ENCODE measurements around the gene CHCHD6. TPM values are rescaled to one million over a fixed set of nuclear protein-coding genes. Genes with fewer than 3 reads are reported as not detected.

CHCHD6 gene
- total RNA-seq, 2 donors from 2014 or later, result 7.8 to 7.9 TPM

DNA sequence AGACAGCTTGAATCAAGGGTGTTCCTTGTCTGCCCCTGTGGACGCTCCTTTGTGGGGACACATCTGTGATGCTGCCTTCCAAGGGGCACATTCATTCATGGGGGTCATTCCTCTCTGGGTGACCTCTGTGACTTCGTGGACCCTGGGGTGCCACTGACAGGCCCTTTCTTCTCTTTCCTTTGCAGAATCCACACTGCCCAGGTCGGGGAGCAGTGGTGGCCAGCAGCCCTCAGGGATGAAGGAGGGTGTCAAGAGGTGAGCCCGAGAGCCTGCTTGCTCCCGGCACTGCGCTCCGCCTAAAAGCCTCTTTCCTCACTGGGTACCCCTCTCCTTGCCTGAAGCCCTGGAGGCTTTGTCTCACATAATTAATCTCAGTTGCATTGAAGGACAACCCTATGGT lies 26.3 kb downstream of the CHCHD6 start:
- ATAC-seq (no peak), DNase-seq (no peak)
- intact Hi-C loops (cut with DNase I), result no loop called here

DNA sequence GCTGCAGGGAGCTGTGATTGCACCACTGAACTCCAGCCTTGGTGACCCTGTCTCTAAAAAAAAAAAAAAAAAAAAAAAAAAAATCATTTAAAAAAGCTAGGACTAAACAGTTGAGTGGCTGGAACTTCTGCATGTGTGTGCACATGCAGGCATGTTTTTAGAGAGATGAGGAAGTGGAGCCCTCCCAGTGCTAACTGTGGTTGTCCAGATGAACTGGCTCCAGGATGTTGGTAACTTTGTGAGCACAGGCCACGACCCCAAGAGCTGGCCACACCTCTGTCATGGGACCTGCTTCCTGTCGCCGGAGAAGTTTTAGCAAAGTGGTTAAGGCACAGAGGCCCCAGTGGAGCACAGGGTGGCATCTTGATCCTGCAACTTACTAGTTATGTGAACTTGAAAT lies 27.0 kb downstream of the CHCHD6 start:
- ATAC-seq (no peak), DNase-seq (no peak)
- intact Hi-C loops (cut with DNase I), result no loop called here

DNA sequence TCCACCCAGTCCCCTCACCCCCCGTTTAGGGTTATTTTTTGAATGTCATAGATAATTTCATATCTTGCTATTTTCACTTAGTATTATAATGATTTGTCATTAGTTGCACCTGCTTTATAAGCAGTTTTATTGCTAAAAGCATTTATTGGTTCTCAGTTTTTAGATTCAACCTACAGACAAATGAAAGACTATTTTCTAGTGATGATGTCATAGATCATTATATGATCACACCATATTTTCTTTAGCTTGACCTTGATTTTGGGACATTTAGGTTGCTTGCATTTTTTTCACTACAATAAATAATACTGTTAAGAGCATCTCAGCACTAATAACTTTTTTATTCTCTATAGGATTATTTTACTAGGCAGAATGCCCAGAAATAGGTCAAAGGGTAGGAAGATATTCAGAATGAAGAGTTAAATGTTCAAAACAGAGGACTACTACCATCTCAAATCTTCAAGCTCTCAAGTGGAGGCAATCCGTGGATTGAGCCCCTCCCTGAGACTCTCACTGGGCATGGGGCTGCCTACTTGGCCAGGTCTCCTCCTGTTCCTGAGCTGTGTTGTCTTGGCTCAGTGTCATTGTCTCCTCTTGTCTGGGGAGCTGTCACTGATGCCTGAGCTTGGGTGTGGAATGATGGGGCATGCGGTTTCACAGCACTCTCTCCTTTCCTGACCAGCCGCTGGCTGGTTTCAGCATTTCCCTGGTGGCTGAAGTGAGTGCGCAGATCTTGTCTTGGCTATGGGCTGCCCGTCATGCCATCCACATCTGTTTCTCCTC lies 28.4 kb downstream of the CHCHD6 start:
- intact Hi-C loops (cut with DNase I), result no loop called here
- DNase-seq (no peak), ATAC-seq (peak; percentile 87 to 94)

DNA sequence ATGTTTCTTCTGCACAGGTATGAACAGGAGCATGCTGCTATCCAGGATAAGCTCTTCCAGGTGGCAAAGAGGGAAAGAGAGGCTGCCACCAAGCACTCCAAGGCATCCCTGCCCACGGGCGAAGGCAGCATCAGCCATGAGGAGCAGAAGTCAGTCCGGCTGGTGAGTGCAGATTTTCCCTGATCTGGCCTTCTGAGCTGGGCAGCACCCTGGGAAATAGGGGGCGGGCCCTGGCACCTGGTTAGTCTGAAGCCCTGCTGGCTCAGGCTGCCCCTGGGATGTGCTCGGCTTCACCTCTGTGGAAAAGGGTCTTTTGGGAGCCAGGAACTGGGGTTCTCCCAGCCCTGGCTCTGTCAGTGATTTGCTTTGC lies 29.0 kb downstream of the CHCHD6 start:
- DNase-seq (no peak), ATAC-seq (peak in 1 of 2 donors; percentile 13)
- intact Hi-C loops (cut with DNase I), result no loop called here

DNA sequence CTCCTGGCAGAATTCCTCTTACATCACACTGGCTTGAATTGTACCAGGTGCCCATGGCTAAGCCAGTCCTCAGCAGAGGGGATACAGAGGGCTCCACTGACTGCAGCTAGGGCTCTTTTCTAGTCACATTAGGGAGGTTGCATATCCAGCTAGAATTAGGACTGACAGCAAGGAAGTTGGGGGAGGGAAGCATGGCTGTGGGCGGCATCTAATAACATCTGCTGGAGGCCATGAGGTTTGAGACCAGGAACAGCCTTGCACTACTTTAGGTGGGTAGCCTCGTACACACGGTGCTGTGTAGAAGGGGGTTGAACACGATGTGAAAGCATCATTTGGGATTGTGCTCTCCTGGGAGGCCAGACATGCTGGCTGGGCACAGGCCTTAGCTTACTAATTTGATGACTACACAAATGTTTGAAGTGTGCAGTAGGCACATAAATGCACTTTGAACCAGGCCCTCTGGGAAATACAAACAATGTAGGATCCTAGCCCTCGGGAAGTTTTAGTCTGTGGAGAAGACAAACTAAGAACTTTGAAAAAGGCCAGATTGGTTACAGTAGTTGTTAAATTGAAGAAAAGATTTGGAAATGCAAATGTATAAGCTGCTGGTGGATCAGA lies 30.2 kb downstream of the CHCHD6 start:
- no peak for DNase-seq
- intact Hi-C loops (cut with DNase I), result no loop called here
- no peak for ATAC-seq

DNA sequence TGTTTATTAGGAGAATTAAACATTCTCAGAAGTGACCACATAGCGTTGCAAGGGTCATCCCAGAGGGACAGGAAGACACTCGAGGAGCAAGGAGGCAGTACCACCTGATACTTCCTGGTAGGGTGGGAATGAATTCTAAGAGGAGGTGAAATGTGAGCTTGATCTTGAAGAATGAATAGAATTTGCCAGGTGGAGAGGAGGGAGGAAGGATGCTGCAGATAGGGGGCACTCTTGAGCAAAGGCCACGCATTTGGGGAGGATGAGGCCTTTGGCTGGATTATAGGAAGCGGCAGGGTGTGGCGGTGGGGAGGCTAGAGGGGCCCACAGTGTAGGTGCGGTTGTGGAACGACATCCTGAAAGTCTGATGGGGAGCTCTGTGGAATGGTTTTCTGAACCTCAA lies 33.5 kb downstream of the CHCHD6 start:
- DNase-seq, result no peak
- ATAC-seq, result no peak
- intact Hi-C loops (cut with DNase I), result no loop called here

DNA sequence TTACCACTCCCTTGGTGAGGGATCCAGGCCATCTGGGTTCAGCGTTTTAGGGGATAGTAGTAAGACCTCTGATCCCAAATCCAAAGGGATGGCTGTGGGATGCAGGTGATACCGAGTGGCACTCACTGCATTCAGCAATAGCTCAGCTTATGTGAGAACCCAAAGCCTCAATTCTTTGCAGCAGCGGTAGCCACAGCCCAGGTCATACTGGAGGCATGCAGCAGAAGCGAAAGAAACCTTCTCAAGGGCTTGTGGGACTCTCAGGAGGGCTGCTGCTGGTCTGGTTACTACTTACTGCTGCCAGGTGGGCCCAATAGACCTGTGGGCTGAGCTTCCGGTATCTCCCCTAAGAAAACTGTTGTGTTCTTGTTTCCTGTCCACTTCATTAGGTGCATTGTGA lies 38.0 kb downstream of the CHCHD6 start:
- no peak for DNase-seq
- no peak for ATAC-seq
- intact Hi-C loops (cut with DNase I), result no loop called here

DNA sequence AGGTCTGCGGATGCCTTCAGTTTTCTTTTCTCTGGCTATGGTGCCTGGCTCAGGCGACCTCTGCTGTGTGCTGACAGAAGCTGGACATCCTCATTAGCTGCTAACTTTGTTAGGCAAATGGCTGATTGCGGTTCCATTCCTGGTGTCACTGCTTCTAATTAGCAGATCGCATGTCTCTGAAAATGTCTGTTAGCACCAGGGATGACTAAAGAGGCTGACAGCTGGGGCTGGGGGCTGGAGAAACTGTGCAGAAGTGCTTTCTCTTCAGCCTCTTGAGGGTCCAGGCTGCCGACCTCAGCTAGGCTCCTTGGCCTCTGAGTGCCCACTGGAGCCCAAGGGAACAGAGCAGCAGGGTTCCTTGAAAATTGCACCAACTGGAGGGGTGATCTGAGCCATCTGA lies 39.3 kb downstream of the CHCHD6 start:
- intact Hi-C loops (cut with DNase I), result no loop called here

DNA sequence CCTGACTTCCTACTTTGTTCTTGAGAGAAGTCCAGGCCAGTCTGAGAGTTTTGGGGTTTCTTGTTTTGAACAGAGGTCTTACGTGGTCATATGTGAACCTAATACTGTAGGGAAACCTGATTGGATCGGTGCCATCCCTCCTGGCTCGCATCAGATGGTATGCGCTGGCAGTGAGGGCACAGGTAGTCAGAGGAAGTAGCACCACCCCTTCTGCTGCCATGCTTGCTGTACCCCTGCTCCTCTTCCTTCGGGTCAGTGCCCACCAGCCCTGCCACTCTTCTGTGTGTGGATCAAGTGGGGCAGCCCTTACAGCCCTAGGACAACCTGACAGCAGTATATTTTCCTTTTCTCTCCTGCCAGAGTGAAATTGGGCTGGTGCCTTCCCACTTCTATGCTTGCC lies 39.7 kb downstream of the CHCHD6 start:
- intact Hi-C loops (cut with DNase I), result no loop called here
- DNase-seq (no peak), ATAC-seq (no peak)

More for the DNA sequence above, 39.3 kb downstream of the CHCHD6 start:
- no peak for ATAC-seq
- DNase-seq, result no peak

DNA sequence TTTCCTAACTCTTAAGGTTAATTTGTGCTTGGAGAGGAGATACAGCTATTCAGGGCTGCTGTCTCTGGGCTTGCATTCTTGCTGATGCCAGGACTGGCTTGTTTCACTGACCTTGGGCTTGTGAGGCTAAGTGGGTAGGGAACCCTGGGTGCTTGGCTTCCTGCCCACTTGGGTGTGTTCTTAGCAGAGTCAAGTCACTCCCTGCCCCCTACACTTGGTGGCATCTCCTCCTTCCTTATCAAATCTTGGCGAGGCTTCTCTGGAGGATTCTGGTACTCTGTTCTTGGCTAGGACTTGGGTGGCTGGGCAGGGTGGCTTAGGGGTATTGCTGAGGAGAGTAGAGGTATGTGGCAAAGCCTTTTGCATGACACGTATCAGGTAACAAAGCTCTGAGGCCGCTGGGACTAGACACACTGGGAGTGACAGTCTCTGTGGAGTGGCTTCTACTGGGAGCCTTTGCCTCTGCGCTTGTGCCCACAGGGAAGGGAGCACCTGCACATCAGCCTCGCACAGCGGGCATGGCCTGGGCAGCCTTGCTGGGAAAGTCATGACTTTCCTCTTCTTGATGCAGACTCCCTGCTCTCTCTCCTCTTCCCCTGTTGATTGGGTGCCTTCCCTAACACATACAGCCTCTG lies 41.8 kb downstream of the CHCHD6 start:
- intact Hi-C loops (cut with DNase I), result no loop called here
- peak; percentile 64 to 78 for ATAC-seq
- peak; percentile 51 for DNase-seq

DNA sequence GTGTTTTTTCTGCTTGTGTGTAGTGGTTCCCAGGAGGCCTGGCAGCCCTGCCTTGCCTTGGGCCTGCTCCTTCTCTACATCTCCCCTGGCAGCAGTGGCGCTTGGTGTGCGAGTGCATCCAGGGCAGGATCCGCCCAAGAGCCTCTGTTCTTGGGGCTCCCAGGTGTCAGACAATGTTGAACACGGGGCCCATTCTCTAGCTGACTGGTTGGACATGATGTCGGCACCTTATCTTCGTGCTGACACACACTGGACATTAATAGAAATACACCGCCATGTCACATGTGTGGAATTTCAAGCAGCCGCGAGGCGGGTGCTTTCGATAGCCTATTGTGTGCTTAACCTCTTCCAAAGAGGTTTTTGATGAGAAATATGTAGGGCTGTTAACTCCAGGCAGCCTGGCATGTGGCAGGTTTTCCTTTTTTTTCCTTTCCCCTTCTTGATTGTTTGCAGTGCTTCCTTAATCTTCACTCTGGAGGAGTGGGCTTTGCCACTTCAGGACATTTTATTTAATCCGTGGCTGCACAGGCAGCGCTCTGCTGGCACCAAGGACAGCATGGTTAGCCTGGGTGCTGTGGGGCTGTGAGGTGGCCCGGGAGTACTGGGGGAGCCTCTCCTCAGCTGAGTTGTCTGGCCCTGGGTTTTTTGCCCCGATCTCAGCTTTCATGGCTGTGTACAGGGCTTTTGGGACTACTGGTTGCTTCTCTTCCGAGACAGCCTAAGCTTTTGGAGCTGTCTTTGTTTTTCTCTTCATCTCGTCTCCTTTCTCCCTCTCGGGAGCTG lies 42.5 kb downstream of the CHCHD6 start:
- intact Hi-C loops (cut with DNase I), result no loop called here
- ATAC-seq (peak; percentile 85 to 86), DNase-seq (peak; percentile 60)

DNA sequence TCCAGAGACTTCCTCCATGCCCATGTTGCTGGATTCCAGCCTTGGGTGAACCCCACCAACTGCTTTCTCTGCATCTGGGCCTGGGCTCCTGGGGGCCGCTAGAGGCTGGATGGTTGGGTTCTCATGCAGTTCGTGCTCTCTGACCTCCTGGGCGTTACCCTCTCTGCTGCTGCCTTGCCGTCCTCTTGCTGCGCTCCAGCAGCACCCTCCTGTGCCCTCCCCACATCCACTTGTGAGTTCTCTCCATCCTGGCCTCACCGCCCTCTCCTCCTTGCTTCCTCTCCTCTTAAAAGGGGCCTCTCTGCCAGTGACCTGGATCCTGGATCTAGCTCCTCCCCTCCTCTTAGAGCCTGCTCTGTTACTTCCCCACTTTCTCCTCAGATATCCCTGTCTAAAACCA lies 43.7 kb downstream of the CHCHD6 start:
- DNase-seq (no peak), ATAC-seq (no peak)
- intact Hi-C loops (cut with DNase I), result no loop called here

DNA sequence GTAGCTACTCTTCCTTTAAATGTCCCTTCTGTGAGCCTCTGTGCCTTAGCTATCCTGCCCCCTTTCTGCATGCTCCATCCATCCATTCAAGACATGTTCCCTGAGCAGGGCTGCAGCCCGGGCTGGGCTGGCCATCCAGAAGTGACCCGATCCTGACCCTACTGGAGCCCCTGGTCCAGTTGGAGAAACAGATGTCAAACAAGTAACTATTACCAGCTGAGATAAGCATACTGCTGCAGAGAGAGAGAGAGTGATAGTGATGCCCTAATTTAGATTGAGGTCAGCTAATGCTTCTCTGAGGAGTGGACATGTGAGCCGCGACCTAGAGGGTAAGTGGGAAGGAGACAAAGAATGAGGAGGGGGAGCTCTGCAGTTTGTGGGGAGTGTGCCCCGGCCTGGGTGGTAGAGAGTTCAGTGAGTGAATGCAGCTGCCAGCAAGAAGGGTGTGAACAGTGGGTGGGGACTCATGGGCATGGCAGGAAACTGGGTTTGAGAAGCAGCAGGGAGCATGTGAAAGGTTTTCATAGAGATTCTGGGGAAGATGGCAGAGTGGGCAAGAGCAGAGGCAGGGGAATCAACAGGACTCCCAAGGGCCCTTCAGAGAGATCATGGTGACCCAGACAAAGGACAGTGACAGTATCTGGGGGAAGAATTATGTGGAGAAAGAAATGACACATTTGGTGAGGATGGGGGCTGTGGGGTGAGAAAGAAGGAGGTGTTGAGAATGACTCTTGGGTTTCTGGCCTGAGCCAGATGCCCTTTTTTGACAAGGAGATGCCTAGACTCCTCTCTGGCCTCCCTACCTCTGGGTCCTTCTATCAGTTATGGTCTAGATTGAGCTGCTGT lies 44.9 kb downstream of the CHCHD6 start:
- no peak for ATAC-seq
- intact Hi-C loops (cut with DNase I), result no loop called here
- no peak for DNase-seq

DNA sequence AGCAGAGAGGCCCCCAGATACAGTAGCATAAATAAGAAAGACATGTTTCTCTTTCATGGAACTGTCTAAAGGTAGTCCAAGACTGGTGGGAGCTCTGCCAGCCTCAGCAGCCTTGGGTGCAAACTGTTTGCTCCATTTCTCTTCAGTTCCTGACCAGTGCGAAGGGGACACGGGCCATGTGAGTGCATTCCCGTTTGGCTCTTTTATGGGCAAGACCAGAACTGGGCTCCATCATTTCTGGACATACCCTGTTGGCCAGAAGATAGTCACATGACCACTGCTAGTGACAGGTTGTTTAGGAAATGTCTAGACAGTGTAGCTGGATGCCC lies 45.5 kb downstream of the CHCHD6 start:
- intact Hi-C loops (cut with DNase I), result no loop called here
- ATAC-seq (no peak), DNase-seq (no peak)

DNA sequence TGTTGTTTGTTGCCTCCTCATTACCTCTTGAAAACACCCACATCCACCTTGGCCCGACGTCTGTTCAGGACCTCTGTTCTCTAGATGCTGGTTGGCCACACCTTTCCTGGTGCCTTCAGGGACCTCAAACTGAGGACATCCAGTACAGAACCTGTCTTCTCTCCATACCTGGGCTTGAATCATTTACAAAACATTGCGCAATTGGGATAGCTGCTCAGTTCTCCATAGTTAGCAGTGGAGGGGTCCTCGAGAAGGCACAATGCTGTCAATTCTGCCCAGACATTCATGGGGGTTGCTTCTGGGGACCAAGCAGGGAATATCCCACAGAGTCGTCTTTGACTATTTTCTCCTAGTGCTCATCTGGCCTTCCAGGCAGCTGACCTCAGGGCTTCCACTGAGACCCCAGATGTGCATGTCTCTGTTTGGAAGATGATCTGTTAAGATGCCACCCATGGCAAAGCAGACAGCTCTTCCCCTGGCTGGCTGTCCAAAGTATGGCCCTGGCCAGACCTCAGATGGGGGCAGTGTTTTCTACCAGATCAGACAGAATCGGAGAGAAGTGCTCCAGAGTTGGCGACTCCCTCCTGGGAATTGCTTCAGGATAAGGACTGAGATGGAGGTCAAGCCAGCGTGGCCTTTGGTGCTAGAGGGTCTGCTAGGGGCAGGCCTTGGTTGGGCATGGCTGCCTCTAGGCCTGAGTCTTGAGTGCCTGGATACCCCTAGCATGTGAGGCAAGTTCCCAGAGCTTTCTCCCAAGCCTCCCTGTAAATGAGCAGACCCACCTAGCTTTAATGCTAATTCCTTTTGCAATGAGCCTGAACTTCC lies 46.1 kb downstream of the CHCHD6 start:
- ATAC-seq (no peak), DNase-seq (no peak)
- intact Hi-C loops (cut with DNase I), result loop anchor here (5.0 to 10.0 kb wide), 3 partner anchors 232 to 795 kb away; partner anchors contain the start of gene PLXNA1 (in 1 of the 2)

DNA sequence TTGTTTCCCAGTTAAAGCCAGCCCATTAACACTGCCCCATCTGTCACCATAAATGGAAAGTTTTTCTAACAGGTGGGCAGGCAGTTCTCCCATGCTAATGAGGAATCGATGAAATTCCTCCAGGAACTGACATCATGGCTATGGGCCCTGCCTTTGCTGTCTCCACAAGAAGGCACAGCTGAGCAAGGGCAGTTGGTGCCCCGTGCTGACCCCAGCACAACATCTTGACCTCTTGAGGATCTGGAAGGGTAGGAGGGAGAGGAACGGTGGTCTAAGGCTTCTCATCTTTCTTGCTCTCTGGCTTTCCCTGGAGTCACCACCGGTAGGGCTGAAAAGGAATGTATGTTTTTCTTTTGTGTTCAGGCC lies 46.7 kb downstream of the CHCHD6 start:
- no peak for DNase-seq
- no peak for ATAC-seq
- intact Hi-C loops (cut with DNase I), result loop anchor here (5.0 to 10.0 kb wide), 3 partner anchors 232 to 794 kb away; partner anchors contain the start of gene PLXNA1 (in 1 of the 2)

DNA sequence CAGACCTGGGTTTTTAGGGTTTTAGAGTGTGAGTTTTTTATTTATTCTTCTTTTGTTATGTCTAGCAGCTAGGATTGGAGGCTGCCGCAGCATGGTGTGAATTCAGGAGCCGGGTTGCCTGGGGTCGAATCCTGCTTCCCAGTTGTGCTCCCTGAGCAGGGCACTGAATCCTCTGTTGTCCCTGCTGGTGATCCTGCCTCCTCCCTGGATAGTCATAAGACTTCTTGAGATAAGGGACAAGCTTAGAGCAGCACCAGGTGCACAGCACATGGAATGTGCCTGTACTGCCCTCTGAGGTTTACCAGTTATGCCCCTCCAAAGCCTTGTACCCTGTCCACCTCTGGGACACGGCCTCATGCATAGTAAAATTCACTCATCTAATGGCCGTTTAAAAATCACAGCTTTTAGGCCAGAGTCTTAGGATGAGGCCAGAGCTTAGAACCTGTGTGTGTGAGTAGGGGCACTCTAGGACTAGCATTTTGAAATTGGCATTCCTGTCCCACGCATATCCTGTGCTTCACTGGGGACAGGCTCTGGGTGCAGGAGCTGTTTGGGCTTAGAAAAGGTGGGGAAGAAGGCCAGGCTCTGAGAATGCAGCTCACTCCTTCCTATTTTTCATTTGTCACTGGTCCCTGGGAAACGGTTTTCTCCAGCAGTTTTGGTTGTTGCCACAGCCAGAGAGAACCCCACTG lies 47.7 kb downstream of the CHCHD6 start:
- no peak for ATAC-seq
- no peak for DNase-seq
- intact Hi-C loops (cut with DNase I), result loop anchor here (2.0 to 10.0 kb wide), 4 partner anchors 231 to 793 kb away; partner anchors contain the start of gene PLXNA1 (in 2 of the 2)

All from left cardiac atrium (tissue), 4 donors.